HG03045 (cell line): ENCODE results near the gene STYK1.

ENCODE experiments used
- ATAC-seq: cut with Tn5 transposase; IDR thresholded peaks from one replicate; pipeline ENCODE4 v1.9.1; 2021; ENCODE audit warnings: mild to moderate bottlenecking, moderate library complexity; ENCODE audit not compliant: unreplicated experiment

STYK1 gene, protein sequence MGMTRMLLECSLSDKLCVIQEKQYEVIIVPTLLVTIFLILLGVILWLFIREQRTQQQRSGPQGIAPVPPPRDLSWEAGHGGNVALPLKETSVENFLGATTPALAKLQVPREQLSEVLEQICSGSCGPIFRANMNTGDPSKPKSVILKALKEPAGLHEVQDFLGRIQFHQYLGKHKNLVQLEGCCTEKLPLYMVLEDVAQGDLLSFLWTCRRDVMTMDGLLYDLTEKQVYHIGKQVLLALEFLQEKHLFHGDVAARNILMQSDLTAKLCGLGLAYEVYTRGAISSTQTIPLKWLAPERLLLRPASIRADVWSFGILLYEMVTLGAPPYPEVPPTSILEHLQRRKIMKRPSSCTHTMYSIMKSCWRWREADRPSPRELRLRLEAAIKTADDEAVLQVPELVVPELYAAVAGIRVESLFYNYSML

DNA sequence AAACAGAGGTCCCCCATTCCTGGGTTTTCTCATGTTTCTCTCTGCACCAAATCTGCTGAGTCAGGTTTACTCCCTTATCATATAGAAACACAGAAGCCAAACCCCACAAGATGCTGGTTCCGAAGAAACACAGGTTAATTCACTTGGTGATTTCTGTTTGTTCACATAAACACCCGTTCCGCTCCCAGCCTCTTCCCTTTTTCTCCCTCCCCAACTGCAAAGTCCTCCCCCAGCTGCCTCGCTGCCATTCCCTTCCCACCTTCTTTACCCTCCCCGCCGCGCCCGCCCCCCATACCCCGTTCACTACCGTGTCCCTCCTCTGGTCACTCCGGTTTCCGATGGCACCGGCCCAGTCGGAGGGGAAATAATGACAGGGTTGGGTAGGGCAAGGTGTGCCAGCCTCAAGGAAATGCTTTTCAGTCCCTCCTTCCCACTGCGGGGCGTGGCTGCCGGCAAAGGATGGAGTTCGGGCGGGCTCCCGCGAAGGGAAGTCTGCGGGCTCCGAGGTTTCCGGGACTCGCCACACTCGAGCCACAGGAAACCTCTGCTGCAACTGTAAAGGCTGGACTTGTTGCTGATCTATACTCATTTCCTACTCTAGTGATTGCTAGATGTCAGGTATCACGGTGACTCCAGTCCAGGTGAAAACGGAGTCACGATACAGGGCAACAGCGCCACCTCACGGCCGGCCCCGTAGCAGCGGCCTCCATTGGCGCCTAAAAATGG, at the start of gene STYK1:
TSS of gene STYK1 (minus strand) at position 394 of the 726 bp plus-strand sequence. CDS start 39,434 bp downstream, outside the sequence.
- ATAC-seq = no peak

DNA sequence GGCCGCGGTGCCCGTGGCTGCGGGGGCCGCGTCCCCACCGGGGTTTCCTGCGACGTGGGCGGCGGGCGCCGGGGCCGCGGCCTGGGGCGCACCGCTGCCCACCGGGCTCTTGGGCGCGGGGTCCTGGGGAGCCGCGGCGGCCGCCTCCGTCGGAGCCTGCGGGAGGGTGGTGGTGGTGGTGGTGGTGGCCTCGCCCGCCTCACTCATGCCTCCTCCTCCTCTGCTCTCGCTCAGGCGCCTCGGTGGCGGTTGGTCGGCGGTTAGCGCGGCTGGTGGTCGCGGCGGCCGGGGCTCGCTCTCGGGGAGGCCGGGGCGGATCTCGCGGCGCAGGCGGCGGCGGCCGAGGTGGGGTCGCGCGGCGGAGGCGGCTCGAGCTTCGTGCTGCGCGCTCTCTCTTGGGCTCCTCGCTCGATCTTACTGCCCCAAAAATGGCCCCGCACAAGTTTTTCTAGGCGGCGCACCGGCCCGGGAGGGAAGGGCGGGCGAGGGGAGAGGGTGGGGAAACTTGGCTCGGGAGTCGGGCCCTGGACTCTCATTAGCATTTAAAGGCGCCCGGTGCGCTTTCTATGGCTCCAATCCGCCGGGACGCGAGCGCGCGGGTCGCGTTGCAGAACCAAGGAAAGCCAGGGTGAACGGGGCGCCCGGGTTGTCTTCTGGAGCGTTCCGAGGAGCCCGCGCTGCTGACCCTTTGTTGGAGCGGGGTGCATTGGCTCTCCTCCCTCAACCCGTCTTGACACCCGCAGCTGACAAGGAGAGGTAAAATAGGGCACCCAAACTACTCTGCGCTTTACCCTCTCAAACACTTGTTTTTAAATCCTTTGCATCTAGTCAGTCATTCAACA, 49.3 kb upstream of the STYK1 start, which contains the start of gene YBX3:
TSS of gene YBX3 (minus strand) at position 419 of the 842 bp plus-strand sequence. CDS start at position 207, 212 bp downstream.
- peak; percentile 63 for ATAC-seq

DNA sequence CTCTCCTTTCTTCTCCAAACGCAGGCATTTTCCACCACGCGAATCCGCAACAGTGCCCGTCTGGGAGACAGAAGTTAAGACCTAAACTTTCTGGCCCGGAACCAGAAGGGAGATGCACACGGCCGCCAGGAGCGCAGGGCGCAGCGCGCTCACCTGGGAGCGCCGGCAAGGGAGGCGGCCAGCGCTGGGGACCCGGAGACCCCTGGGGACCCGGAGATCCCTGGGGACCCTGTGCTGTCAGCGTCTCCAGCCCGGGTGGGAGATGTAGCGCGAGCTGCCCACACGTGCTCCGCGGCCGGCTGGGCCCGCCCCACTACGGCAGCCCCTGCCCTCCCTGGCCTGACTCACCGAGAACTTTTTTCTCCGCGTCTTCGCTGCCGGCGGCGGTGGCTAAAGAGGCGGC, 48.7 kb upstream of the STYK1 start:
- peak; percentile 40 for ATAC-seq

DNA sequence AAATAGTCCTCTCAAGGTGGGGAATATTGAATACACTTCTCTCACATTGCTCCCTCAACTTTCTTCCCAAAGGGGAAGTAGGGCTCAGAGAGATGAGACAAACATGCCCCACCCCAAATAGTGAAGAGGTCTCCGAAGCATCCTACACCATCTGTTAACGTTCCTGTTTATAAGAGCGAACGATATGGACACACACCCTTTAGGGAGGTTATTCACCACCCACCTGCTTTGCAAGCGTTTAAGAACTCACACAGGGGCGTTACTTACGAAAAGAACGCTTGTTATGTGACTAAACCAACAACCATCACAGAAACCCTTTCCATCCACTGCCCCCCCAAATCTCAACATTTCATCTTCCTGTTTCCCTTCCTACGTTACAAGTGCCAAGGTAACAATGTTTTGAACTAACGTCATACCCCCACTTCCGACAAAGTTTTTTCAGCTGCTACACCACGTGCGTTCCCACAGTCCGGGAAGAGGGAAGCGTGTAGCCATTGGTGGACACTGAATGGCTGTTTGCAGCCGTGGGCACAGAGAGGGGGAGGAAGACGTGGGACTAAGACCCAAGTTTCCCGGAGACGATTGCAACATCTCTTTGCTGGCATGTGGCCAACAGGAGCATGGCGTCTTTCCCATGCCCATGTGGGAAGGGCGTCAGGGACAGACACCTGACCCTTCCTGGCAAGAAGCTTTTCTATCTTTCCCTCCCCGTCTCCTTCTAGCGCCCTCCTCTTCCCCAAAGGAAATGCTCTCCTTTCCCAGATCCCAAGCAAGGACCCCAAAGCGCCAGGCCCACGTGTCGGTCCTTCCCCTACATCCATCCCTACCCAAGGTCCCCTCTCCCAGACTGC, 48.0 kb upstream of the STYK1 start:
- no peak for ATAC-seq

DNA sequence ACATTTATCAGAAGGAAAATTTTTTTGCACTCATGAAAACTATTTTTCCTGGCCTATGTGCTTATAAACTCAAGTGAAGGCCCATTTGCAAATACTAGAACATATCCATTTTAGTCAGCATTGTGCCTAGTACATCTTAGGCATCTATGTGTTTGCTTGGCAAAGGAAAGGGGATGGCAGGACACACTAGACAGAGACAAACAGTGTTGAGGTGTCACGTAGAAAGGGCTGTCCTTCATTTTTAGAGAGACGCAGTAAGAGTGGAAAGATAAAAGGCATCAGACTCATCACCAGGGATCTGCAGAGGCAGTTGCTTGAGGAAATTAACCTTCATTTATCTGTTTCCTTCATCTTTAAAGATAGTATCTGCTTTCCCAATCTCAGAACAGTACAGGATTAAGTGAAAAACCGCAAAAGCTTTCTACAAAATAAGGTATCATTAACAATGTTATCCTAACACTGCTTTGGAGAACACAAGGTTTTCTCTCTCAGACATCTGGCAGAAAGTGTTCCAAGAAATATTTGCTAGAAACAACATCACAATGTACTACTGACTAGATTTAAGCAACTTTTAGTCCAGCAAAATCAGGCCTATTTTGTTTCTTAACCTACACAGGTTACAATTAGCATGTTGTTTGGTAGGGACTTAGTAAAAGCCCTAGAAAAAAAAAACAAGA, 47.3 kb upstream of the STYK1 start:
- no peak for ATAC-seq

DNA sequence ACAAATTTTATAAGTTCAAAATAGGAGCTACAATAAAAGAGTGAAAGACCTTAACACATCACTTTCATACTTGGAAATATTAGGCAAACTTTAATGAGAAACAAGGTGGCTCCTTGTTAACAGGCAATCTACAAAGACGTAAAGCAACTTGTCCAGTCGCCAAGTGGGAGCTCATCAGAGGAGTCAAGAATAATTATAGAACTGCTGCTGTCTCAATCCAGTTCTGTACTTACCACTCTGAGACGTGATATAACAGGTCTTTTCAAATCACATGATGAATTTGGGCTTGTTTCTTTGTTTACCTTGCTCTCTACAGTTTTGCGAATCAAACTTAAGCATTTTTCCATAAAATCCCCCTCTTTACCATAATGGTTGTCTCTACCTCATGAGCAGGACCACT, 45.6 kb upstream of the STYK1 start:
- no peak for ATAC-seq

DNA sequence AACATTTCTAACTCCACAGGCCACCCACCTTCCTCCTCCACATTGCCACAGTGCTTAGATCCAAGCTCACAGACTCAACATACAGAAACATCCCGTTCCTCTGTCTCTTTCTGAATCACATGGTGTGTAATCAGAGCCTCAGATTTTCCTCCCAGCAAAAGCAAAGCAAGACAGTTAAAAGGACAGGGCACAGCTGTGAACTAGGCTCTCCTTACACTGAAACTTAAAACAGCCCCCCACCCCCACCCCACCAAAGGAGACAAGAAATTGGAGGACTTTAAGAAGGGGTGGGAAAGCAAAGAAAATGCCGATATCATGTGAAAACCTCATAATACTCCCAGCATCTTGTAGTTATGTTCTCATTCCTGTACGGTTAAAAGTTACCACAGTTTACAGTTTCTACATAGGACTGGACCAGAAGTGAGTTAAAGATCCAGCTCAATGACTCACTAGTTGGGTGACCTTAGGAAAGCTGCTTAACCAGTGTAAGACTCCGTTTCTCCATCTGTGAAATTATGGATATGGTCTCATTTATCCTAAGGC, 44.5 kb upstream of the STYK1 start:
- ATAC-seq = no peak

DNA sequence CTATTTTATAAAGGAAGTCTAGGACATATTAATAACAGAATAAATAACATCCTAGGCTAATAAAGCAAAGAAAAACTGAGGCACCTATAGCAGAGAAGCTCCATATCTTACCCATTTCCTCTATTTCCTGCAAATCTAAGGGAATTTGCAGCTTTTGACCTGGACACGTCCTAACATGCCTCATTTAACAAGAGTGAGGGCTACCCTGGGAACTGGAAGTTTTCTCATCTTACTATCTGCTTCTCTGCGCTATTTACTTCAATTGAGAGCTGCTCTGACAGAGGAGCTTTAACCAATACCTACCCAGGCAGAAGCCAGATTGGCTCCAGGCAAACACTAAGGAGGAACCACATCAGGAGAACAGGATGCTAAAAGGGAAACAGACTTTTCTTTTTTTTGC, 43.6 kb upstream of the STYK1 start:
- ATAC-seq = no peak

DNA sequence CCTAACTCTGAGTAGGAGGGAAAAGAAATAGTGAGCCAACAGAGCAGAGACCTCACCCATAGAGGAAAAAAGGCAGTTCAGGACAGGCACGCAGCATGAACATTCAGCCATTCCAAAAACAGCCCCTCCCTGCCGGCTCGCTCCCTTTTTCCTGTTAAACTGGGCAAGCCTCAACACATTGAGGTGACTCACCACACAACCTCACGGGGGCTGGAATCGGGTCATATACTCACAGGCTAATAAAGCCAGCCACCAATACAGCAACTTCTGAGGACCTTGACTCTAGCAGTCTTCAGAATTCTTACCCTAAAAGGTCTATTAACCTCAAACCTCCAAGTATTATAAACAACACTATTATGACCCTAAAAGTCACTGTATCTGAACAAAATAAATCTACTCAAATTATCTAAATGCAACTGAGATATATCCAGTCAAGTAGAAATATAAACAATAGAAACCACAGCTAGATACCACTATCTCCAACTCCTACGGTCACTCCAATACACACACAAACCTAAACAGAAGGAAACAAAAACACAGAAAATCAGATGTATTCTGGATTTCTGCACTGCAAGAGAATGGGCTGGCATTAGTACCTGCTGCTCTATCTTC, 43.0 kb upstream of the STYK1 start:
- ATAC-seq = no peak

DNA sequence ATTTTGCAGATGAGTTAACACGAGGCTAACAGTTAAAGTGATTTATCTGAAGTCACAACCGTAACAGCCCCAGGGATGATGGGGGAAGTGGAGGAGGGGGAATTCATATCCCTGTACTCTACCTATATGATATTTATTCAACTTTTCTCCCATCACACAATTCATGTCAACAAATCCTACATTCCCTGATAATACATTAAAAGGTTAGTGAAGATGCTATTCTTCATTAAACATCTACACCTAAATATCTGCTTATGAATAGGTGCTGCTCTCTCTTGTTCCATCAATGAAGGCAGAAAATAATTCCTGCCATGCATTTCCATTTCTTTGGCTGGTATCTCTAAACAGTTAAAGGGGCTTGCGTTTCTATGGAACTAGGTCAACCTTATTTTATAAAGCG, 42.4 kb upstream of the STYK1 start:
- ATAC-seq = no peak

DNA sequence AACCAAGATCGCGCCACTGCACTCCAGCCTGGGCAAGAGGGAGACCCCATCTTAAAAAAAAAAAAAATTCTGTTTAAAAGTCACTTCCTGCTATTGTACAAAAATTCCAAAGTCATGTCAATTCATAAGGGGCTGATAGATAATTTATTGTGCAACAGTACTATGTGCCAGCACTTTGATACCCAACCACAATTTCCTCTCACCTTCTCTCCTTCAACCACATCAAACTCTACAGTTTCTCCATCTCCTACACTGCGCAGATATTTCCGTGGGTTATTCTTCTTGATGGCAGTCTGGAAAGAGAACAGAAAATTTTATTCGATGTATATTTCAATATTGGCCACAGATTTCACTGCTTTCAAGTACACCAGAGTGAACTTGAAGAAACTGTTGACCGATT, 41.6 kb upstream of the STYK1 start:
- no peak for ATAC-seq

DNA sequence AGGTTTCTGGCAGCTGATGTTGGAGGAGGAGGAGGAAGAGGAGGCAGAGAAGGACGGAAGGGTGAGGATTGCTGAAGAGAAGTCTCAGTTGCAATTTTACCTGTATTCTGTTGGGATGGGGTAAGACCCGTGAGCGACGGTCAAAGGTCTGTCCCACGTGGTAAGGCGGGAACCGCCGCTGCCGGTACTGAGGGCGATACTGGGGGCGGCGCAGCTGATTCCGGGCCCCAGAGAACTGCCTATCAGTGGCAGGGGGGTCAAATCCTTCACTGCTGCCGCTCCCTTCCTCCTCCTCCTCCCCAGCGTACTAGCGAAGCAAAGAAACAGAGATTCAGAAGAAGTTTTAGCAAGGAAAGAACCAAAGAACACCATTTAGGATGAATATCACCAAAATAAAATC, 36.0 kb upstream of the STYK1 start:
- ATAC-seq = no peak

DNA sequence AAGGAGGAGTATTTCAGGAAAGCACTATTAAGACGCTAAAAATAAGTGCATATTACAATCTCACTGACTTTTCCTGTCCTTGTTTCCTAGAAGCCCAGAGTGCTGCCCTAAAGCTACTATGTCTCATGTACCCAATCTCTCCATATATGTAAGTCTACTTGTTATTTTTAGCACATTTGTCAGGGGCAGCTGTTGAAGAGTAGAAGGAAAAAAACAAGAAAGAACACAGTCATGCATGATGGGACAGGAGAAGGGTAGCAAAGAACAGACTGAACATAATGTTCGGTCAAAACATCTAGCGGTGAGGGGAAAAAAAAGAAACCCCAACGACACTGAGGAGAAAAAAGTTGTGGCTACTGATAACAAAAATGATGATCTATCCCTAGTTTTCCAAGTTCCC, 35.0 kb upstream of the STYK1 start:
- ATAC-seq = no peak

DNA sequence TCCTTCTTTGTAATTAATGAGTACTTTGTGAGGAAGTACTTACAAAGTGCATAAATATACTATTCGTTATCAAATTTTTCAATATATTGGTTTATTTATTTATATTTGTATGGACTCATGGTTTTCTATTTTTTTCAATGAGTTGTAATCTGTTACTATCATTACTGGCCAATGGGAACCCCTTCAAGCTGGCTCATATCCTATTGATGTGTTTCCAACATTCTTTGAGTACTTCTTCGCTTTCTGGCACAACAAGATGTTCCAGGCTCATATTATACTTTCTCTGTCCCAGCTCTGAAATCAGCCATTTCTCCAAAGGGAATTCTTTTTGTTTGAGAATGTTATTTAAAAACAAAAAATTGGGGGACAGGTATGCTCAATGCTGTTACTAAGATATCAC, 31.8 kb upstream of the STYK1 start:
- no peak for ATAC-seq

DNA sequence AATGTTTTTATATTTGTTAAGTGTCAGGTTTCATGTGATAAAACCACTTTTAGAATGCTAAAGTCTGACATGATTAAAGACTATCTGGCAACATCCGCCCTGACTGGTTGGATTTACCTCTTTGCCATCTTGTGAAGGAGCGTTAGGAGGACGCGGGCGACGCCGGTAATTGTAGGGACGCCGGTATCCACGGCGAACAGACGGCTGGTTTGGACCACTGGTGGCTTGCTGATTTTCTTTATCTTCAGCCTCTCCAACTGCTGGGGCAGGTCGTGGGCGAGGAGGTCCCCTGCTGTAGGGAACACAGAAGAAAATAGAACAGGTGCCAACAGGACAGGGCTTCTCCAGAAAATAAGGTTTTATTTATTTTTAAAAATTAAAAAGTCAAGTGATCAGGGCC, 28.0 kb upstream of the STYK1 start:
- ATAC-seq = no peak

DNA sequence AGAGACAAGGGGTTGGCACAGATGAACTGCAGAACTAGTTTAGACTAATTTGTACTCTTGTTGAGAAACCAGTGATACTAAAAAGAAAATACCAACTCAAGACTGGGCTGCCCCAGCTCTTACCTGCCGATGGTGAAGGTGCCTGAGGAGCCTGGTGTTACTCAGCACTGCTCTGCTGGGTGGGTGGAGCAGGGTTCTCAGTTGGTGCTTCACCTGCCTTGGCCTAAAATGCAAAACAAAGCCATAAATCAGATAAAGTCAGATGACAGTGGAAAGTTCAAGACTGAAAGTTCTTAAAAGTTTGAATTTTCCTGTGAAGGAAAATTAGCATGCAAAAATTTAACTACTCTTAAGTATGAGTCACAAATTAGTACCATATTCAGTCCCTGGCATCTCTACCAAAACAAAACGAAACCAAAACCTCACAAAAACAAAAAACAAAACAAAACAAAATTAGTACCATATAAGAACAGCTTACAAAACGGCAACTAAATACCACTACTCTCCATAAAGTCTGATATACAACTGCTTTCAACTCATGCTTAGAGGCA, 27.4 kb upstream of the STYK1 start:
- peak; percentile 69 for ATAC-seq

DNA sequence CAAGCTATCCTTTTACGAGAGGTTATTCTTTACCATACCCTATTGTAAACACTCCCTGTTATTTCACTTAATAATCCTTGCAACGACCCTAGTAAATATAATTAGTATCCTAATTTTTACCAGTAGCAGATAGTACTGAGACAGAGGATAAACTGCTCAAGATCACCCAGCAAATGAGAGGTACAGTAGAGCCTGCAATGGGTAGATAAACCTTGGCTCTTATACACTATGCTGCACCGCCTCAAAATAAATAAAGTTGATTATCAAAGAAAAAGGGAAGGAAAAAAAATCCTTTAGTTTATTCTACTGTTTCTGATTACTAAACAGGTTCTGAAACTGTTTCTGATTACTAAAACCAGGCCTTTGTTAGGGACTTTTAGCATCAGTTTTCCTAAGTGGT, 26.7 kb upstream of the STYK1 start:
- no peak for ATAC-seq

DNA sequence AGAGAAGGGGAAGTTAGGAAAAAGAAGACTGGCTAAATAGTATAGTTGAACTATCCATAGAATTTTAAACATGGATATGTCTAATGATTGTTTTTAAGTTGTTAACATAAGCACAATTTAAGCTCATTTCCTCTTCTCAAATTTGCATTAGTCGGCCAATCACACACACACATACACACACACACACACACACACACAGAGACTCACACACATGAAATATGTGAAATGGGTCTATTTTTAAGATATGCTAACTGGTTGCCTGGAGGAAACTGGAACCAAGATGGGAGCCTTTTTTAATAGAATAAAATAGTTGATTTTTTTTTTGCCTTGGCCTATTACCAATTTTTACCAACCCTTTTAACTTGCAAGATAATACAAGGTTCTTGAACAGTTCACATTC, 24.0 kb upstream of the STYK1 start:
- no peak for ATAC-seq

DNA sequence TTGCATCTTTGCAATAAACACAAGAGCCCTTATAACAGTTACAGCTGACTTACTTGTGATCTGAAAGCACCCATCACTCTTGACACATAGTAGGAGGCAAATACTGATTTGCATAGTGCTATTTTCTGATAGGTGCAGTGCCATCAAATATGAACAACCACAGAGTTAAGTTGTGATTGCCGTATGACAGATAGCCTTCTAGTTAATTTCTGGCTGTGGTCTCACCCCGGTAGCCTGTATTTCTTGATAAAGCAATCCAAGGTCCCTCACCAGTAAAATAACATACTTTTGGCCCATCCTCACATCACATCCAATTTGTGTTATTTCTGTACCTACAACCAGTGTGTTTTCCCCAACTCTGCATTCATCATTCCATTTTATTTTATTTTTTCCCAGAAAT, 23.3 kb upstream of the STYK1 start:
- no peak for ATAC-seq
